Activated T-cell treated with anti-CD3 and anti-CD28 coated beads for 24 hours (primary cell): Measurements from ENCODE around the gene ZNF878.

ENCODE experiments used
- DNase-seq: peaks from one replicate; pipeline ENCODE4 v3.0.0-alpha.2; 2020; ENCODE audit warnings: low read depth

The ZNF878 gene

GRCh38 chr19:12034620-12035019 is 18.1 kb downstream of the ZNF878 start:
- DNase-seq = no peak

GRCh38 chr19:12034198-12034597 is 18.6 kb downstream of the ZNF878 start:
- DNase-seq = no peak

- no peak for DNase-seq
Measured at GRCh38 chr19:12015753-12016116, 37.0 kb downstream of the ZNF878 start.

GRCh38 chr19:12015015-12015752 is 37.6 kb downstream of the ZNF878 start:
- DNase-seq = no peak

GRCh38 chr19:12000152-12000981 is 52.4 kb downstream of the ZNF878 start:
- no peak for DNase-seq

GRCh38 chr19:11995174-11995573 is 57.6 kb downstream of the ZNF878 start:
- DNase-seq = no peak
